Frontal cortex (tissue), 4 donors: Measurements from ENCODE around the gene ILF2. TPM values are rescaled to one million over a fixed set of nuclear protein-coding genes. Genes with fewer than 3 reads are reported as not detected.
"Not testable (repeated sequence)": the region's sequence is repeated elsewhere in the genome, so short reads cannot be mapped to it uniquely, and the experiment has no call there.

ENCODE experiments used
- DNase-seq, 2 donors: peaks; one replicate each; pipeline ENCODE4 v3.0.0; 2012; ENCODE audit warnings: low spot score in 2 of 2
- FAIRE-seq: peaks from 2 replicates; lab custom pipeline; 2012; peaks lifted over from hg19 to GRCh38; lab: Jason Lieb, UNC
- total RNA-seq: library from RNA; depleted of rRNA; stranded (reverse); fragments of >200 nt; gene quantifications from one replicate; pipeline ENCODE4 v1.2.3, GENCODE V29; 2014
- donor health status: control.
- donor health status: control.
- donor health status: control.

Gene ILF2
- total RNA-seq, 1 donor from 2014 or later: 240 TPM

GRCh38 chr1:153652805-153653500 lies 17.8 kb downstream of the ILF2 start:
- FAIRE-seq (no peak), DNase-seq (no peak)

- FAIRE-seq (no peak), DNase-seq (no peak)
Observed at GRCh38 chr1:153651771-153652170, 19.0 kb downstream of the ILF2 start.

- FAIRE-seq (no peak), DNase-seq (peak; percentile 46 to 55)
Observed at GRCh38 chr1:153649863-153650235, 20.9 kb downstream of the ILF2 start.

- FAIRE-seq (no peak), DNase-seq (no peak)
Observed at GRCh38 chr1:153649137-153649862, 21.5 kb downstream of the ILF2 start.

GRCh38 chr1:153648000-153648643 lies 22.7 kb downstream of the ILF2 start:
- DNase-seq: no peak
- no peak for FAIRE-seq

- FAIRE-seq: no peak
- DNase-seq: no peak
Observed at GRCh38 chr1:153647346-153647714, 23.5 kb downstream of the ILF2 start.

- FAIRE-seq (no peak), DNase-seq (no peak)
Observed at GRCh38 chr1:153646672-153647345, 24.0 kb downstream of the ILF2 start.

GRCh38 chr1:153643816-153644215 lies 27.0 kb downstream of the ILF2 start:
- DNase-seq (no peak), FAIRE-seq (no peak)

GRCh38 chr1:153643100-153643499 lies 27.7 kb downstream of the ILF2 start:
- FAIRE-seq (no peak), DNase-seq (no peak)

GRCh38 chr1:153642161-153642560 lies 28.6 kb downstream of the ILF2 start:
- DNase-seq (no peak), FAIRE-seq (no peak)

GRCh38 chr1:153640861-153641260 lies 29.9 kb downstream of the ILF2 start:
- DNase-seq (no peak), FAIRE-seq (no peak)

- not testable (repeated sequence) for FAIRE-seq, DNase-seq
Observed at GRCh38 chr1:153640213-153640612, 30.6 kb downstream of the ILF2 start.

- DNase-seq (no peak), FAIRE-seq (no peak)
Observed at GRCh38 chr1:153639280-153639679, 31.5 kb downstream of the ILF2 start.

GRCh38 chr1:153638261-153638660 lies 32.5 kb downstream of the ILF2 start:
- FAIRE-seq: no peak
- DNase-seq: no peak

- FAIRE-seq (no peak), DNase-seq (no peak)
Observed at GRCh38 chr1:153636312-153636711, 34.5 kb downstream of the ILF2 start.

- DNase-seq: no peak
Observed at GRCh38 chr1:153635872-153636271, 34.9 kb downstream of the ILF2 start.

GRCh38 chr1:153633754-153634665 lies 36.8 kb downstream of the ILF2 start, which contains the start of gene CHTOP:
Gene CHTOP, plus strand, starts transcription at chr1:153634066. Its CDS starts 2,523 bp downstream, at chr1:153636589.
- FAIRE-seq (peak; percentile 36), DNase-seq (peak; percentile 88 to 99)

More at GRCh38 chr1:153635872-153636271, 34.9 kb downstream of the ILF2 start:
- FAIRE-seq: no peak

- FAIRE-seq (no peak), DNase-seq (peak in 1 of 2 donors; percentile 47)
Observed at GRCh38 chr1:153633161-153633753, 37.5 kb downstream of the ILF2 start.
